Airway epithelial cell (primary cell): ENCODE measurements around the gene ALOX5AP. TPM values are rescaled to one million over a fixed set of nuclear protein-coding genes. Genes with fewer than 3 reads are reported as not detected.

Experiments
- total RNA-seq: library from RNA; depleted of rRNA; stranded (reverse); fragments of >200 nt; gene quantifications from 2 replicates; pipeline ENCODE4 v1.2.3, GENCODE V29; 2015

Gene ALOX5AP
- not detected in 2 replicates for total RNA-seq

DNA sequence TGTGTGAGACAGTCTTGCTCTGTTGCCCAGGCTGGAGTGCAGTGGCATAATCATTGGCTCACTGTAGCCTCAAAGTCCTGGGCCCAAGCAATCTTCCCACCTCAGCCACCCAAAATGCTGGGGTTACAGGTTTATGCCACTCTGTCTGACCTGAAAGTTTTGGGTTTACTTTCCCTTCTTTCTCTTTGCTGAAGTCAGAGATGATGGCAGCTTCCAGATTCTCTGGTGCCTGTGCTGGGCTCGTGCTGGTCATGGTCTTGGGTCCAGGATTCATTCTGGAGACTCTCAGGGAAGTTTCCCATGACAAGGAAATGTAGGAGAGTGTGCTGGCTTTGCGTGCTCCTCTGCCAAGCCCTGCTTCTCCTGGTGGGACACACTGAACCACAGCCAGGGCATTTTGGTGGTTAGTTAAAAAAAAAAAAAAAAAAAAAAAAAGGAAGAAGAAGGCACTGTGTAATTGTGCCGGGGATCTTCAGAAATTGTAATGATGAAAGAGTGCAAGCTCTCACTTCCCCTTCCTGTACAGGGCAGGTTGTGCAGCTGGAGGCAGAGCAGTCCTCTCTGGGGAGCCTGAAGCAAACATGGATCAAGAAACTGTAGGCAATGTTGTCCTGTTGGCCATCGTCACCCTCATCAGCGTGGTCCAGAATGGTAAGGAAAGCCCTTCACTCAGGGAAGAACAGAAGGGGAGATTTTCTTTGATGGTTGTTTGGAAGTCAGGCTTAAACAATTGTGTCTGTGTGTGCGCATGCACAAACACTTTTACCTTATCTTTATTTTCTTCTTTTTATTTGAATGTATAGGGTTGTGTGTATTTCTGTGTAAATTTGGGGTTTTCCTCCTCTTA lies at the start of gene ALOX5AP:
ALOX5AP (plus strand) TSS at position 519 of the 847 bp plus-strand sequence; CDS start at position 582, 63 bp downstream.

Other genes starting within 250 kb of the ALOX5AP start
- 9.4 and 14.2 TPM in 2 replicates for gene USPL1, start 117.6 kb upstream of the ALOX5AP start, total RNA-seq
- gene MEDAG, start 170.7 kb downstream of the ALOX5AP start, total RNA-seq = not detected in 2 replicates
- gene TEX26, start 197.1 kb downstream of the ALOX5AP start, total RNA-seq = not detected in 2 replicates